ENCODE measurements around the gene TPCN2. TPM values are rescaled to one million over a fixed set of nuclear protein-coding genes. Genes with fewer than 3 reads are reported as not detected.

Gene TPCN2
- total RNA-seq, 1 experiment from 2014 or later, result 20.6 TPM

- DNase-seq (ENCODE audit: low read depth, low spot score) (no peak), ATAC-seq (no peak)
- Histone ChIP-seq H3K27ac (ENCODE audit: low read length) (no peak overlapping the region), H3K4me1 (ENCODE audit: control insufficient read depth, insufficient read depth, low read length) (peaks cover 43% of the 10 kb centered on the region), H3K9me3 (ENCODE audit: control insufficient read depth, insufficient read depth, low read depth, low read length) (no peaks in the 10 kb centered on the region), H3K27me3 (ENCODE audit: control insufficient read depth, insufficient read depth, low read length) (no peaks in the 10 kb centered on the region), H3K36me3 (ENCODE audit: control insufficient read depth, insufficient read depth, low read length) (no peaks in the 10 kb centered on the region), H3K4me3 (ENCODE audit: low read depth in 2 of 2, low read length in 2 of 2) (no peak overlapping the region)
- no TSS peak for BruUV-seq (replicated peaks)
- in situ Hi-C loops (cut with HindIII; ENCODE audit: low pct_unique_long_range_greater_than_20kb, low sequenced_read_pairs), result no loop called here
- CTCF ChIA-PET, result no interaction called here
- TF ChIP-seq SIN3A (IDR thresholded peaks at IDR 0.05; ENCODE audit: borderline replicate concordance, insufficient read depth, low read depth, low read length) (no peak), TCF7L2 (IDR thresholded peaks at IDR 0.05; ENCODE audit: low read depth, low read length) (no peak), CTCF (IDR thresholded peaks at IDR 0.05) (no peak), REST (IDR thresholded peaks at IDR 0.05; ENCODE audit: insufficient read depth in 1 of 2, low read depth in 2 of 2, low read length in 1 of 2) (no peak), POLR2AphosphoS5 (IDR thresholded peaks at IDR 0.05; ENCODE audit: low read depth, low read length) (no peak)
- intact Hi-C loops (cut with micrococcal nuclease; ENCODE audit: unreplicated experiment), result no loop called here
- POLR2A ChIA-PET, result no interaction called here
These were observed 37.1 kb upstream of the TPCN2 start for GRCh38 chr11:69011624-69012091.

- no peak overlapping the region for H3K27ac ChIP-seq (ENCODE audit: low read length)
- CTCF ChIA-PET, result interaction anchor here (0.7 kb wide), 1 partner anchor 32 kb away, joined by 4 read pairs; no protein-coding TSS in a partner anchor
- intact Hi-C loops (cut with micrococcal nuclease; ENCODE audit: unreplicated experiment), result no loop called here
These were observed 36.4 kb upstream of the TPCN2 start for GRCh38 chr11:69012092-69013008.

More at GRCh38 chr11:69012092-69013008, 36.4 kb upstream of the TPCN2 start:
- peaks cover 43% of the 10 kb centered on the region for H3K4me1 ChIP-seq (ENCODE audit: control insufficient read depth, insufficient read depth, low read length)
- TF ChIP-seq SIN3A (IDR thresholded peaks at IDR 0.05; ENCODE audit: borderline replicate concordance, insufficient read depth, low read depth, low read length) (no peak), REST (IDR thresholded peaks at IDR 0.05; ENCODE audit: insufficient read depth in 1 of 2, low read depth in 2 of 2, low read length in 1 of 2) (no peak), CTCF (IDR thresholded peaks at IDR 0.05) (no peak), POLR2AphosphoS5 (IDR thresholded peaks at IDR 0.05; ENCODE audit: low read depth, low read length) (no peak), TCF7L2 (IDR thresholded peaks at IDR 0.05; ENCODE audit: low read depth, low read length) (no peak)
- in situ Hi-C loops (cut with HindIII; ENCODE audit: low pct_unique_long_range_greater_than_20kb, low sequenced_read_pairs), result no loop called here
- BruUV-seq (replicated peaks), result no TSS peak
- H3K27me3 ChIP-seq (ENCODE audit: control insufficient read depth, insufficient read depth, low read length), result no peaks in the 10 kb centered on the region
- no peak overlapping the region for H3K4me3 ChIP-seq (ENCODE audit: low read depth in 2 of 2, low read length in 2 of 2)
- no peak for ATAC-seq
- DNase-seq (ENCODE audit: low read depth, low spot score), result no peak
- no peaks in the 10 kb centered on the region for H3K36me3 ChIP-seq (ENCODE audit: control insufficient read depth, insufficient read depth, low read length)
- H3K9me3 ChIP-seq (ENCODE audit: control insufficient read depth, insufficient read depth, low read depth, low read length), result no peaks in the 10 kb centered on the region
- POLR2A ChIA-PET, result interaction anchor here (0.6 kb wide), 1 partner anchor 36 kb away, joined by 4 read pairs; the partner anchor contains the start of gene TPCN2
